ENCODE results near the gene NUP214.
"Not testable (repeated sequence)": the region's sequence is repeated elsewhere in the genome, so short reads cannot be mapped to it uniquely, and the experiment has no call there.

The NUP214 gene

DNA sequence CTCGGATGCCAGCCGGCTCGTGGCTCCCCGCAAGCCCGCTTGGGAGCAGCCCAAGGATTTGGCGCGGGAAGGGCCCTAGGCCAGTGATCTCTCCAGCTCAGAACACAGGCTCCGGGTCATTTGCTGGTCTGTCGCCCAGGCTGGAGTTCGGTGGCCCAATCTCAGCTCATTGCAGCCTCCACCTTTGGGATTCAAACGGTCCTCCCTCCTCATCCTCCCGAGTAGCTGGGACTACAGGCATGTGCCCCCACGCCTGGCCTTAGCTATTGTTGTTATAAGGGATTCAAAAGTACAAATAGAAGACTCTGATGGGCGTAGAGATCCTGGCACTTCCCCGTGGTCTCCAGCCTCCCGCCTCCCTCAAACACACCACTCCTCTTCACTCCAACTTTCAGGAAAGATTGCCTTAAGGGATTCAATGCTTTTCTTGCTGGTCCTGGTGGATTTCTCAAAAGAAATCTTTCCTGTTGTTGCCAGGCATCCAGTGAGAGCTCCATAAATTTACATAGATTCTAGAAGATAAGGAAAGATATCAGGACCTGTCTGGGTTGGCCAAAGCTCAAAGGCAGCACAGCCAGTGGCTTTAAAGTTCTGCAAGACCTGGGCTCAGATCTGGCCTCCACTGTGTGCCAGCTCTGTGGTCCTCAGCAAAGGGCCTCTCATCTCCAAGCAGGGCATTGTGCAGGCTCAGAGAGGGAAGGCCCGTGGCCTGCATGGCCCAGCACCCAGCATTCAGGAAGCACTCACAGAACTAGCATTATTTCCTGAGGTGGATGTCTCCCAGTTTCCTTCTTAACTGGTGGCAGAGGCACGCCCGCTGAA lies 28.0 kb upstream of the NUP214 start:
- no peak for DNase-seq

- no peak for DNase-seq
Observed at GRCh38 chr9:131097948-131098278, 27.5 kb upstream of the NUP214 start.

- DNase-seq, result no peak
Observed at GRCh38 chr9:131098391-131099101, 26.8 kb upstream of the NUP214 start.

GRCh38 chr9:131099102-131099606 lies 26.2 kb upstream of the NUP214 start:
- DNase-seq, result no peak

- DNase-seq, result not testable (repeated sequence)
Observed at GRCh38 chr9:131099845-131100244, 25.5 kb upstream of the NUP214 start.

- DNase-seq, result no peak
Observed at GRCh38 chr9:131100445-131100844, 24.9 kb upstream of the NUP214 start.

GRCh38 chr9:131101207-131101964 lies 24.0 kb upstream of the NUP214 start:
- DNase-seq, result no peak

- no peak for DNase-seq
Observed at GRCh38 chr9:131103024-131103423, 22.4 kb upstream of the NUP214 start.

GRCh38 chr9:131103535-131103934 lies 21.9 kb upstream of the NUP214 start:
- no peak for DNase-seq

- no peak for DNase-seq
Observed at GRCh38 chr9:131104016-131104740, 21.2 kb upstream of the NUP214 start.

DNA sequence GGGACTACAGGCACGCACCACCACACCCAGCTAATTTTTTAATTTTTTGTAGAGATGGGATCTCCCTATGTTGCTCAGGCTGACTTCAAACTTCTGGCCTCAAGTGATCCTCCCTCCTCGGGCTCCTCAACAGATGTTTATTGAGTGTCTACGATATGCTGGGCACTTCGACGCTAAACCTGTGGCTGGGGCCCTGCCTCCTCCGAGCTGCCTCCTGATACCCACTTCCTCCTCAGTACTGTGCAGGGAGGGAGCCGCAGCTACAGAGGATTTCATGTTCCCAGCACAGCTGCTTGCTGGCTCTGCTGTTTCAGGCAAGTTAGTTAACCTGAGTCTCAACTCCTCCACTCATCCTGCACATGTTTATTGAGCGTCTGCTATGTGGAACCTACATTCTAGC lies 19.4 kb upstream of the NUP214 start:
- DNase-seq, result no peak

DNA sequence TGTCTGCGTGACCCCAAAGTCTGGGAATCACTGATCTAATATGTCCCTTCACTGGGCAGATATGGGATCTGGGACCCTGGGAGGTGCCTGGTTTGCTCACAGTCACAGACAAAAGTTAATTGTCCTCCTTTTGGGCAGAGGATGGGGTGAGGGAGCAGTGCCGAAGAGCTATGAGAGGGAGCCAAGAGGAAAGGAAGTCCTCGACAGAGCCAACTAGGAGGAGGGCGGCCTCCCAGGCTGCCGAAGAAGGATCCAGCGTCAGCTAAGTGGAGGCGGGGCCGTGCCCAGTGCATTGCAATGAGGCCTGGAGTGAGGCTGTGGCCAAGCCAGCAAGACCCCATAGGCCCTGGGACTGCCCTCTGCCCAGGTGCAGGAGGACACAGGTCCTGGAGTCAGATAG lies 17.6 kb upstream of the NUP214 start:
- DNase-seq, result no peak

GRCh38 chr9:131111186-131111853 lies 14.1 kb upstream of the NUP214 start:
- no peak for DNase-seq

DNA sequence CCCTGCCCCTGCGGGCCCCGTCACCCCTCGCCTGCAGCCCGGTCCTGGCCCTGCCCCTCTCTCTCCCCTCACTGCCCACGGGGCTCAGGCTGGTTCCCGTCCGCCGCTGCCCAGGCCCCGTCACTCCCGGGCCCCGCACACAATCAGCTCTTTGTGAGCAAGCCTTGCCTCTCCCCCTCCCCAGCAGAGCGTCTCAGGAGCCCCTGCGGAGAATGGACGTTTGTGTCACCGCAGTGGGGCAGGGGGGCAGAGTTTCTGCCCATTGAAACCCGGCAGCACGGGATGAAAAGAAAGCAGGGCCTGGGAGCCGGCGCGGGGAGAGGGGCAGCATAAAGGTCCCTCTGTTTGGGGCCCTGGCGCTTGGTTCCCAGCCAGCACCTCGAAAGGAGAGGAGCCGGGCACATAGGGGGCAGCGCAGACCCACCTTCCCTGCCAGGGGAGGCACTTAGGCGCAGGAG lies 13.5 kb upstream of the NUP214 start:
- no peak for DNase-seq

- no peak for DNase-seq
Observed at GRCh38 chr9:131112374-131113154, 12.8 kb upstream of the NUP214 start.

GRCh38 chr9:131113655-131114054 lies 11.7 kb upstream of the NUP214 start:
- DNase-seq, result no peak

GRCh38 chr9:131114084-131114535 lies 11.3 kb upstream of the NUP214 start:
- no peak for DNase-seq

DNA sequence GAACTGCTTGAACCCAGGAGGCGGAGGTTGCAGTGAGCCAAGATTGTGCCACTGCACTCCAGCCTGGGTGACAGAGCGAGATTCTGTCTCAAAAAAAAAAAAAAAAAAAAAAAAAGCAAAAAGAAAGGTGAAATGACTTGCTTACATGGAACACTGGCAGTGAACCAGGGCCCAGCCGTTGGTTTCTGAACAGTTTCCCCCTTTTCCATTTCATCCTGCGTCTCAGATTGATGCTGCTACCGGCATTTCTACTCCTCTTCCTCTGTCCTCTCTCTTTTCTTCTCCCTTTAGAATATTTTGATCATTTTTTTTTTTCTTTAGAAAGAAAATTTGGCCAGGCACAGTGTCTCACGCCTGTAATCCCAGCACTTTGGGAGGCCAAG lies 10.0 kb upstream of the NUP214 start:
- DNase-seq, result not testable (repeated sequence)

DNA sequence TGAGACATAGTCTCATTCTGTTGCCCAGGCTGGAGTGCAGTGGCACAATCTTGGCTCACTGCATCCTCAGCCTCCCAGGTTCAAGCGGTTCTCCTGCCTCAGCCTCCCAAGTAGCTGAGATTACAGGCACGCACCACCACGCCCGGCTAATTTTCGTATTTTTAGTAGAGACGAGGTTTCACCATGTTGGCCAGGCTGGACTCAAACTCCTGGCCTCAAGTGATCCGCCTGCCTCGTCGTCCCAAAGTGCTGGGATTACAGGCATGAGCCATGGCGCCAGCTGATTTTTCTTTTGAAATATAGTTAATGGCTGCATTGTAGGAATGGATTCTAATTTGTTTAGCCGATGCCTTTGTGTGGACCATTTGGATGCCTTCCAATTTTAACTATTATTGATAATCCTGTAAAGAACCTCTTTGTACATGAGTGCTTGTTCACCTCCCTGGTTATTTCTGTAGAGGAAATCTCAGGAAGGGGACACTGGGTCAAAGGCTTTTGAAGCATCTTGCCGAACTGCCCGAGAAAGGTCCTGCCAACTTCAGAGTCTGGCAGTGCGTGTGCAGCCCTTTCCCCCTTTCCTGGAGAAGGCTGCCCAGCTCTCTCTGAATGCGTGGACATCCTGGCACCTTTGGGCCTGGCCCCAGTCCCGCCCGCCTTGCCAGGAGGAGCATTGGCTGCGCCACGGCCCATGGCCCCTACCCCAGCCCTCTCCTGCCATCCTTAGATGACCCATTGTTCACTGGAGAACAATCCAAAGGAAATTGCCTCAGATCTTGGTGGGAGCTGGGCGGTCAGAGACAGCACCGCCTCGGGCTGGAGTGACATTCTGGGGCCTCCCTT lies 8.9 kb upstream of the NUP214 start:
- no peak for DNase-seq

GRCh38 chr9:131117121-131117761 lies 8.1 kb upstream of the NUP214 start:
- no peak for DNase-seq

Measured in stimulated activated CD4-positive, alpha-beta T cell treated with anti-CD3 and anti-CD28 coated beads, Interleukin-4, amount 100 ng/mL, for 24 hours (primary cell).